GM12891 (cell line): ENCODE results near the gene DEFB118.

Experiments
- DNase-seq: peaks from one replicate; pipeline ENCODE4 v3.0.0; 2011; ENCODE audit warnings: low spot score; ENCODE audit not compliant: insufficient read length
- FAIRE-seq: peaks from 2 replicates; lab custom pipeline; 2011; peaks lifted over from hg19 to GRCh38; lab: Jason Lieb, UNC
- PAX5 ChIP-seq: IDR thresholded peaks from 2 replicates; pipeline ENCODE4 v1.6.1; 2011; ENCODE audit warnings: low read length, moderate library complexity, mild to moderate bottlenecking; ENCODE audit not compliant: insufficient read depth, severe bottlenecking
- POLR2A ChIP-seq: IDR thresholded peaks from 2 replicates; pipeline ENCODE4 v1.6.1; 2011; ENCODE audit warnings: low read depth, low read length, control low read depth
- POLR2AphosphoS5 ChIP-seq: IDR thresholded peaks from 2 replicates; pipeline ENCODE4 v1.6.1; 2011; ENCODE audit warnings: low read depth, low read length, control low read depth
- POU2F2 ChIP-seq: IDR thresholded peaks from 2 replicates; pipeline ENCODE4 v1.6.1; 2011; ENCODE audit warnings: low read depth, mild to moderate bottlenecking, control low read depth, low read length, moderate library complexity
- SPI1 ChIP-seq: IDR thresholded peaks from 2 replicates; pipeline ENCODE4 v1.6.1; 2011; ENCODE audit warnings: low read depth, low read length, control low read depth
- TAF1 ChIP-seq: IDR thresholded peaks from 2 replicates; pipeline ENCODE4 v1.6.1; 2011; ENCODE audit warnings: low read depth, low read length, control low read depth

The DEFB118 gene

GRCh38 chr20:31394900-31395299 lies 26.5 kb downstream of the DEFB118 start:
- TF ChIP-seq POLR2A (no peak), POU2F2 (no peak), TAF1 (no peak), SPI1 (no peak), POLR2AphosphoS5 (no peak), PAX5 (no peak)
- FAIRE-seq (no peak), DNase-seq (no peak)

DNA sequence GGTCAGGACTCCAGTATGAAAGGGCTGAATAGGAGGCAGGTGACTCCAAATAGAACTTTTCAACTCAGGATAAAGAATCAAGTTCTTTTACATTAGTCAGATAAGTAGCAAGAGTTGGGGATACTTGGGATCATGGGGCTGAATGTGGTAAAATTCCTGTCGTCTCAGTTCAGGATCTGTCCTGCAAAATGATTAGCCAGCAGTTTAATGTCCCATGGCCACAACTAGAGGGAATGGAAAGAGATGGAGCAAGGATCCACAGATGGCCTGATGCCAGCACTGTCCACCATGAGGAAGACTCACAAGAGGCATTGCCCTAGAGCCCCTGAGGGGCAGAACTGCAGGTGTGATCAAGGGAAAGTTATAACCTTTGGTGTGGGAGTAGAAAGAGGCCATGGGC lies 35.5 kb downstream of the DEFB118 start:
- FAIRE-seq = no peak

GRCh38 chr20:31406115-31406514 lies 37.7 kb downstream of the DEFB118 start, which contains the start of gene DEFB121:
Gene DEFB121 (minus strand): TSS chr20:31406215. CDS start chr20:31406152, 63 bp downstream.
- DNase-seq (no peak), FAIRE-seq (no peak)
- no peak for TF ChIP-seq PAX5

More for the DNA sequence above, 35.5 kb downstream of the DEFB118 start:
- TF ChIP-seq TAF1 = no peak
- no peak for TF ChIP-seq PAX5
- TF ChIP-seq POU2F2 = no peak
- no peak for TF ChIP-seq SPI1
- TF ChIP-seq POLR2A = no peak
- no peak for TF ChIP-seq POLR2AphosphoS5
- no peak for DNase-seq

DNA sequence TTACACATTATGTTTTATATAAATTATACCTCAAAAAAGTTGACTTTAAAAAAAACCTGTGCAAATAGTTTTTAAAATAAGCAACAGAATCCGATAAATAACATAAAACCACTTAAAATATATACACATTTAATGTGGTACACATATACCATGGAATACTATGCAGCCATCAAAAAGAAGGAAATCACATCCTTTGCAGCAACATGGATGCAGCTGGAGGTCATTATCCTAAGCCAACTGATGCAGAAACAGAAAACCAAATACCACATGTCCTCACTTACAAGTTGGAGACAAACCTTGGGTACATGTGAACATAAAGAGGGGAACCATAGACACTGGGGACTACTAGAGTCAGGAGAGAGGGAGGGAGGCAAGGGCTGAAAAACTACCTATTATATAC lies 41.6 kb downstream of the DEFB118 start:
- TF ChIP-seq POLR2AphosphoS5 (no peak), TAF1 (no peak), SPI1 (no peak)
- DNase-seq (no peak), FAIRE-seq (no peak)

DNA sequence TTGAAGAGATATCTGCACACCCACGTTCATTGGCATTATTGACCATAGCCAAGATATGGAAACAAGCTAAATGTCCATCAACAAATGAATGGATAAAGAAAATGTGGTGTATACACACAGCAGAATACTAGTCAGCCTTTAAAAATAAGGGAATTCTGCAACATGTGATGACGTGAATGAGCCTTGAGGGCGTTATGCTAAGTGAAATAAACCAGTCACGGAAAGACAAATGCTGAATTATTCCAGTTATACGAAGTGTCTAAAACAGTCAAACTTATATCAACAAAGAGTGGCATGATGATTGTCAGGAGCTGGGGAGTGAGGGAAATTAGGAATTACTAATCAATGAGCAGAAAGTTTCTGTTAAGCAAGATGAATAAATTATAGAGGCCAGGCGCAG lies 46.0 kb downstream of the DEFB118 start:
- DNase-seq (no peak), FAIRE-seq (no peak)
- TF ChIP-seq SPI1 = no peak
- no peak for TF ChIP-seq POU2F2
- no peak for TF ChIP-seq TAF1
- no peak for TF ChIP-seq POLR2A
- TF ChIP-seq PAX5 = no peak

GRCh38 chr20:31415653-31416052 lies 47.3 kb downstream of the DEFB118 start:
- FAIRE-seq (no peak), DNase-seq (no peak)
- TF ChIP-seq TAF1 (no peak), POU2F2 (no peak), POLR2A (no peak)

DNA sequence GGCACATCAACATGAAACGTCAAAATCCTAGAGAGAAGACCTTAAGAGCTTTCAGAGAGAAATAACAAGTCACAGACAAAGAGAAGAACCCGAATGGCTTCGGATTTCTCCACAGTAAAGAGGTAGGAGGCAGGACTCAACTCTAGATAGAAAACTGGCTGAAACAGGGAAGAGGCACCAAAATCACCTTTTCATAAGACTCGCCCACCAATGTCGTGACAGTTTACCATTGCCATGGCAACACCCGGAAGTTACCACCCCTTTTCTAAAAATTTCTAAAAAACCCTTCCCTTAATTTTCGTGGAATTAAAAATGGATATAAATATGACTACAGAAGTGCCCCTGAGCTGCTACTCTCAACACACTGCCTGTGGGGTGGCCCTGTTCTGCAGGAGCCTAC lies 49.9 kb downstream of the DEFB118 start:
- FAIRE-seq (no peak), DNase-seq (no peak)
- no peak for TF ChIP-seq TAF1
- TF ChIP-seq SPI1 = no peak
- no peak for TF ChIP-seq POLR2A
- TF ChIP-seq POU2F2 = no peak
- TF ChIP-seq PAX5 = no peak
- no peak for TF ChIP-seq POLR2AphosphoS5
